Glomerular endothelial cell (primary cell): ENCODE measurements around the gene RNF114. TPM values are rescaled to one million over a fixed set of nuclear protein-coding genes. Genes with fewer than 3 reads are reported as not detected.
"Not testable (repeated sequence)": the region's sequence is repeated elsewhere in the genome, so short reads cannot be mapped to it uniquely, and the experiment has no call there.

Source experiments
- DNase-seq: peaks from one replicate; pipeline ENCODE4 v3.0.0-alpha.2; 2011; ENCODE audit warnings: low read depth, low spot score; ENCODE audit errors: extremely low read depth
- total RNA-seq: library from RNA; depleted of rRNA; stranded (reverse); fragments of >200 nt; gene quantifications from 2 replicates; pipeline ENCODE4 v1.2.3, GENCODE V29; 2015

The RNF114 gene
- total RNA-seq, 1 donor from 2014 or later: 156 TPM

DNA sequence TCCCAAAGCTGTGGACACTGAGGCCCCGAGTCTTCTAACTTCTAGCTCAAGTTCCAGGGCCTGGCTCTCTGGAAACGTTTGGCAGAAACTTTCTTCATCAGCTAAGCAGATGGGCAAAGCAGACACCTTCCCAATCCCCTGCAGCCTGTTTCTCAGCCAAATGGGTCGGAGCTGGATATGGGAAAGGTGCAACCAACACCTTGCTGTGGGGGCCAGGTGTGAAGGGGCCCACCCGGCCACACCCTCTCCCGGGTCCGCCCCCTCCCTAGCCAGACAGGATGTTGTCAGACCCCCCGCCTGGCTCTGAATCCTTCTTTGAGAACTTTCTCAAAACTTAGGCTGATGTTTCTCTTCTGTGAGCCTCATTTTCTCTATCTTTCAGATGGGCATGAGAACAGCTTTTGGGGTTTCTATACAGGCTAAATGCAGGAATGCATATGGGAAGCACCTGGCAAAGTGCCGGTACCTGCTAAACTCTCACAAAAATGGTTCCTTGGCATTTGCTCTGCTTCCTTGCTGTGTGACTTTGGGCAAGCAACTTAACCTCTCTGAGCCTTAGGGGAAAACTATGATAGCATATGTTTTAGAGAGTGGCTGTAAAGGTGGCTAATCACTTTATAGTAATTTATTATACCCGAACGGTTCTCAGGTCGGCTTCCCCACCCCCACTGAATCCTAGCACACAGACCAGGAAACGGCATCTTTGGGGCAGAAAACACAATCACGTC, 48.4 kb downstream of the RNF114 start:
- no peak for DNase-seq

DNA sequence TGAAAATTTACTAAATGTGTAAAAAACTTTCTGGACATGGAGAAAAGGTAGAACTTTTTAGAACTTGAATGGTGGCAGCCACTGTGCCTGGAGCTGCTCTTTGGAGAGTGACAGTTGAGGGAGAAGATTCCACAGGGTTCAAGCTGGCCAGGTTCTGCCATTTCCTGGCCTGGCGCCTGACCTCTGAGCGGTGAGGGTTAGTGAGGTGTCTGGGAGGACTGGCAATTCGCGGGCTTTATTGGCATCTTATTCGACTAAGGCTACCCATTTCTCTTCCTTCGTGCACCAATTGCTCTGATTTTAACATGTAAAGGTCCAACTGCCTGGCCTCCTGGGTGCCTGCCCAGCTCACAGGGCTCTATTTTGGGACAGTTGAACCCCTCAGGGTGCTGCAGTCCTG, 49.0 kb downstream of the RNF114 start:
- DNase-seq: no peak

DNA sequence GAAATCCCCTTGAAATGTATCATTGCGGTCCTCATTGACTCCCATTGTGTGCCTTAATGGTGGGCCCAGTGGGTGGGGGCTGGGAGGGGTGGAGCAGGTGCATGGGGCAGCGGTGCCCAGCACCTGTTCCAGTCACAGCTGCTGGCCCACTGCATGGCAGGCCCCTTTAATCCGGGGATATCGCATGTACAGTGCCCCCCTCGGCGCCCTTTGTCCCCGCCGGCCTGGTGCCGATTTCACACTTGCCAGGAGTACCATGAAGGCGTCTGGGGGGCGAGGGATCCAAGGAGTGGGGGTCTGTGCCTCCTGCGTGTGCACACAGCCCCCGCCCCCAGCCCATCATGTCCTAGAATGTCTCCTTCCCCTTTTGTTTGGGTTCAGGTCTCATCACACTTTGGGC, 49.4 kb downstream of the RNF114 start:
- no peak for DNase-seq

DNA sequence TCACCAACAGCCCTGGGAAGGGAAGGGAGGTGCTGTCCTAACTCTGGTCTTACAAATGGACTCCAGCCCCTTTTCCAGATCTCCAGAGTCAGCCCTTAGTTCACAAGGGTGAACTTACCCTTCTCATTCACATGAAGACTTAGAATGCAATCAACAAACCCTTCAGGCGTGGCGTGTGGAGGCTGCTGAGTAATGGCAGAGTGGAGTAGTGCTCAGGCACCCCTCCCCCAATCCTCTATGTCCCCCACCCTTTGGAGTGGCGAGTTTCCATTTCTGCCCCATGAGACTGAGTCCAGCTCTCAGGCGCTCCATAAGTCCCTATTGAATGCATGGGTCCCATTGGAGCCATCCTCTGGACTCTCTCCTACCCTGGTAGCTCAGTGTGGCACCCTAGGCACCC, 49.9 kb downstream of the RNF114 start:
- DNase-seq: no peak

DNA sequence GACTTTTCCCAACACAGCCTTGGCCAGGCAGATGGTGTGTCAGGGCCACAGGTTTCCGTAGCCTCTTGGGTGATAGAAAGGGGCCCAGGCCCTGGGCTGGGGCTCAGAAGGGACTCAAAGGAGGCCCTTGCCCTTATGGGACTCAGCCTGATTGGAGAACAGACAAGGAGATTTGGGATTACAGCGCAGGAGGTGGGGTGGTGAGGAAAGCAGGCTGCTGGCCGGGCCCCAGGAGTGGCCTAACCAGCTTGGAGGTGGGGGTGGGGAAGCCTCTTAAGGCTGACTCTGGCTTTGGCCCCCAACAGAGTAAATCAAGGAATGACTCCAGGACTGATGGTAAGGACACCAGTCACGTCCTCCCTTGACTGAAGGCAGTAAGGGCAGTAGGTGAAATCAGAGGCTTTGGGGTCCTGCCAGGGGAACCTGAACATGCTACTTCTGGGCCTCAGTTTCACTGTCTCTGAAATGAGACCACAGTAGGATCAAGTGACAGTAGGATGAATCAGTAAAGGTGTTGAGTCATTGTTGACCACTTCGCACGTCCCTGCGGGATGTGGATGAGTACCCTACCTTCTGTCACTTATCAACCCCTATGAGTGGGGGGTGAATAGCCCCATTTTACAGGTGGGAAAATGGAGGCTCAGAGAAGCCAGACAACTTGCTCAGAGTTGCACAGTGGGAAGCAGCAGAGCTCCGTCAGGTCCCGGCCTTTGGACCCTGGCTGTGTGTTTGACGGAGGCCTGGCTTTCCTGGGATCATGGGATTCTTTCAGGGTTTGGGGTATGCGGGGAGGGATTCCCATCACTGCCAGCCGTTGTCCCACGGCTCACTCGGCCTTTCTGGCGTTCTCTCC, 51.0 kb downstream of the RNF114 start:
- DNase-seq: no peak

DNA sequence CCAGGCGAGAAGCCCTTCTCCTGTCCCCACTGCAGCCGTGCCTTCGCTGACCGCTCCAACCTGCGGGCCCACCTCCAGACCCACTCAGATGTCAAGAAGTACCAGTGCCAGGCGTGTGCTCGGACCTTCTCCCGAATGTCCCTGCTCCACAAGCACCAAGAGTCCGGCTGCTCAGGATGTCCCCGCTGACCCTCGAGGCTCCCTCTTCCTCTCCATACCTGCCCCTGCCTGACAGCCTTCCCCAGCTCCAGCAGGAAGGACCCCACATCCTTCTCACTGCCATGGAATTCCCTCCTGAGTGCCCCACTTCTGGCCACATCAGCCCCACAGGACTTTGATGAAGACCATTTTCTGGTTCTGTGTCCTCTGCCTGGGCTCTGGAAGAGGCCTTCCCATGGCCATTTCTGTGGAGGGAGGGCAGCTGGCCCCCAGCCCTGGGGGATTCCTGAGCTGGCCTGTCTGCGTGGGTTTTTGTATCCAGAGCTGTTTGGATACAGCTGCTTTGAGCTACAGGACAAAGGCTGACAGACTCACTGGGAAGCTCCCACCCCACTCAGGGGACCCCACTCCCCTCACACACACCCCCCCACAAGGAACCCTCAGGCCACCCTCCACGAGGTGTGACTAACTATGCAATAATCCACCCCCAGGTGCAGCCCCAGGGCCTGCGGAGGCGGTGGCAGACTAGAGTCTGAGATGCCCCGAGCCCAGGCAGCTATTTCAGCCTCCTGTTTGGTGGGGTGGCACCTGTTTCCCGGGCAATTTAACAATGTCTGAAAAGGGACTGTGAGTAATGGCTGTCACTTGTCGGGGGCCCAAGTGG, 51.9 kb downstream of the RNF114 start:
- no peak for DNase-seq

DNA sequence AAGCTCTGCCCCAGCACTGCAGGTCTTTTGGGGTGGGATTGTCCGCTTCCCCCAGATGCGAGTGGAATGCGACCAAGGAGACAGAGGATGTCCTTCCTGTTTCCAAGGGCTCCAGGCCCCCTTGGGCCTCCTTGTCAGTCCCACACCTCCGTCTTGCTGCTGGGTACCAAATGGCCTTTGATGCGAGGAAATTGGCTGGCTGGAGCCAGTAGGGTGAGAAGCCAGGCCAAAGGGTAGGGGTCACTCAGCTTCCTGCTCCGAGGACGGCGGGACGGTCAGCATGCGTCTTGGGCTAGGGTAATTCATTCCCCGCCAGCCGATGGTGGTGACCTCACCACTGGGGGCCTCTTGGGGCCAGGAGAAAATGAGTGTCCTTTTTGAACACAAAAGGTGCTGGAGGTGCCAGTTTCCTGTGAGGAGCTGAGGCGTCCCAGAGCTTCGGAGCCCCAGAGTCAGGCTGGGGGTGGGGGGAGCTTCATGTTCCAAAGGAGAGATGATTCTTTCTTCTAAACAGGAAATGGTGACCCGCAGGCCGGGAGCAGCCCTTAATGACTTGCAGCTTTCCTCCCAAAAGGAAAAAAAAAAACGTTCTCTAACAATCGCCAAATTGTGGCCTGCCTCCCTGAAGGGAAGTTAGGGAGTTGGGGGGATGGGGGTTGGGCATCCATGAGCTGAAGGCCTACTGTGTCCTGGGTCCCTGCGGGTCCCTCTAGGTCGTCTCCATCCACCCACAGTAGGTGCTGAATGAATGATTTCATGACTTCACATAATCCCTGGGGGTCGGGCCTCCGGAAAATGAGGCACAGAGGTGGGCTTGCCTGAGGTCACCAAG, 53.3 kb downstream of the RNF114 start:
- no peak for DNase-seq

DNA sequence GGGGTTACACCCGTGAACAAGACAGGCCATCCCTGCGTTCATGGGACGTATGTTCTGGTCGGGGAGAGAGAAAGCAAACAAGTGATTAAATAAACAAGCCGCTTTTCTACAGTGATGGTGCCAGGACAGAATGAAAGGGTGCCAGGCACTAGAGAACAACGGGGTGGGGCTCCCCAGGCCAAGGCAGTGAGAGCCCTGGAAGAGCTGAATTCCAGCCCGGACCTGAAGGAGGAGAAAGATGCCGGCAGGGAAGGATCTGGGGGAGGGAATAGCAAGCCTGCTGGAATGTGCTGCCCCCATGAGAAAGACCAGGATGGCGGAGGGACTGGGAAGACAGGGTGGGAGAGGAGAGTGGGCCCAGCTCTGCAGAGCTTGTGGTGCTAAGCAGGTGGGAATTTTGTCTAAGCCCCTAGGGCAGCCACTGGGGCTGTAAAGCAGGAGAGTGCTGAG, 54.1 kb downstream of the RNF114 start:
- no peak for DNase-seq

DNA sequence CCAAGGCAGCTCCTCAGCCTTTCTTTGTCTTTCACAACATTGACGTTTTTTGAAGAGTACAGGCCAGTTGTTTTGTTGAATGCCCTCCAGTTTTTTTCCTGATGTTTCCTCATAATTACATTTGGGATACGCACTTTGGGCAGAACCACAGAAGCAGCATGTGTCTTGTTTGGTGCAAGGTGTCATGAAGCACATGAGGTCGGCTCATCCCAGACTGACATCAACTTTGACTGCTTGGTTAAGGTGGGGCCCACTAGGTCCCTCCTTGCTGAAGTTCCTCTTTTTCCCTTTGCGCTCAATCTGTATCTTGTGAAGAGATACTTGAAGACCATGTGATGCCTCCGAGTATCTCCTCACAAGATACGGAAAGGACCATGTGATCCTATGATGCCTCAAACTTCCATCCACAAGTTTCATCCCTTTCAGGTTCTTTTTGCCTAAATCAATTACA, 57.1 kb downstream of the RNF114 start:
- DNase-seq: no peak

DNA sequence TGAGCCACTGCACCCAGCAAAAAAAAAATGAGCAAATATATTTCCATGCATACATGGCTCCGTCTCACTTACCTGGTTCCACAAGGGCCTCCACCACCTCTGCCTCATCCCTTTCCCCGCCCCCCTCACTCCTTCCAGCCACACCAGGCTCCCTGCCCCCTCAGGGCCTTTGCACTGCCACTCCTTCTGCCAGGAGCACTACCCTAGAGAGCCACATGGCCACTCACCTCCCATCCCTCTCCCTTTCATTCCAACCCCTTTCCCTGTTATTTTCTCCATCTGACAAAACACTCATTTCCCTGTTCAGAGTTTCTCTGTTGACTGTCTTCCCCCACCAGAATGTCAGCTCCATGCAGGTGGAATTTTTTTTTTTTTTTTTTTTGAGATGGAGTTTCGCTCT, 59.4 kb downstream of the RNF114 start:
- no peak for DNase-seq

DNA sequence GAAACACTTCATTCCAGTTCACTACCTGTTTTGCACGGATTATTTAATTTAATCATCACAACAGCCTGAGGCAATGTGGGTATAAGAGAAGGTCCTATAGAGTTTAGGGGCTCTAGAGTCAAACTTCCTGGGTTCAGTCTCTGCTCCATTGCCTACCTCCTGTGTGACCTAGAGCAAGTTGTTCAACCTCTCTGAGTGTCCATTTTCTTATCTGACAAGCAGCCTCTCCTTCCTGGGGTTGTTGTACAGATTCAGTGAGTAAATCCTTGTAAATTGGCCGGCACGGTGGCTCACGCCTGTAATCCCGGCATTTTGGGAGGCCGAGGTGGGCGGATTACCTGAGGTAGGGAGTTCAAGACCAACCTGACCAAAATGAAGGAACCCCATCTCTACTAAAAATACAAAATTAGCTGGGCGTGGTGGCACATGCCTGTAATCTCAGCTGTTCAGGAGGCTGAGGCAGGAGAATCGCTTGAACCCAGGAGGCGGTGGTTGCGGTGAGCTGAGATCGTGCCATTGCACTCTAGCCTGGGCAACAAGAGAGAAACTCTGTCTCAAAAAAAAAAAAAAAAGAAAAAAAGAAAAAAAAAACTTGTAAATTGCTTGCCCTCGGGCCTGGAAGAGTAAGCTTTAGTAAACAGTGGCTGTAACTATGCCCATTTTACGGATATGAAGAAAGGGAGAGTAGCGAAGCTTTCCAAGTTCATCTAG, 62.4 kb downstream of the RNF114 start:
- DNase-seq: not testable (repeated sequence)

DNA sequence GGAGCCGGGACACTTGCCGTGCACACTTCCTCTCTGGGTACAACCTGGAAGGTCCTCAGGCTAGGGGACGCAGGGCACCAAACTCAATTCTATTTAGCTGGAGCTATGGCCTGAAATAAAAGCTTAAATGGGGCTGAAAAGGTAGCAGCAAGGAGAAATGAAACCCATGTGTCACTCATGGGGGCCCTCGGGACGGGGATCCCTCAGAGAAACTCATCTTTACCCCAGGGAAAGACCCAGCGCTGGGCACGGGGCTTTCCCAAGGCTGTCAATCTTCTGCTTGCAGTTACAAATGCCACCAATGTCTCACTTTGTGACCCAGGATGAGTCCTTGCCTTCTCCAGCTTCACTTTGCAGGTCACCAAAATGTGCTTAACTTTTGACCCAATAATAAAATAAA, 63.1 kb downstream of the RNF114 start:
- DNase-seq: no peak

DNA sequence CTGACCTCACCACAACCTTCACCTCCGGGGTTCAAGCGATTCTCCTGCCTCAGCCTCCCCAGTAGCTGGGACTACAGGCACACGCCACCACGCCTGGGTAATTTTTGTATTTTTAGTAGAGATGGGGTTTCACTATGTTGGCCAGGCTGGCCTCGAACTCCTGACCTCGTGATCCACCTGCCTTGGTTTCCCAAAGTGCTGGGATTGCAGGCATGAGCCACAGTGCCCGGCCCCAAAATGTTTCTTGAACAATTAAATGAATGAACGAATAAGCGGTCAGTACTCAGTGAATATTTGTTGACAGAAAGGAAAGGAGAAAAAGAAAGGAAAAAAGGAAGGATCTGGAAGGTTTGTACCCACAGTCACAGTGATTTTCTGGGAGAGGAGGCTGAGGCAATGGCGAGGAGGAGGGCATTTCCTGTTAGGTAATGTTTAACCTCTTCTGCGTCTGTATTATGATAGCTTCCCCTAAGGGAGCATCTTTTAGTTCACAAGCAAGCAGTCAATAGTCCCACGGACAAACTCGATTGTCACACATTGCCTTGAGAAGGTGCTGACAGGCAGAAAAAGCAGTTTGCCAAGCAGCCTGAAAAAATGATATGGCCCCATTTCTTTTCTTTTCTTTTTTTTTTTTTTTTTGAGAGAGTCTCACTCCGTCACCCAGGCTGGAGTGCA, 64.5 kb downstream of the RNF114 start:
- not testable (repeated sequence) for DNase-seq

DNA sequence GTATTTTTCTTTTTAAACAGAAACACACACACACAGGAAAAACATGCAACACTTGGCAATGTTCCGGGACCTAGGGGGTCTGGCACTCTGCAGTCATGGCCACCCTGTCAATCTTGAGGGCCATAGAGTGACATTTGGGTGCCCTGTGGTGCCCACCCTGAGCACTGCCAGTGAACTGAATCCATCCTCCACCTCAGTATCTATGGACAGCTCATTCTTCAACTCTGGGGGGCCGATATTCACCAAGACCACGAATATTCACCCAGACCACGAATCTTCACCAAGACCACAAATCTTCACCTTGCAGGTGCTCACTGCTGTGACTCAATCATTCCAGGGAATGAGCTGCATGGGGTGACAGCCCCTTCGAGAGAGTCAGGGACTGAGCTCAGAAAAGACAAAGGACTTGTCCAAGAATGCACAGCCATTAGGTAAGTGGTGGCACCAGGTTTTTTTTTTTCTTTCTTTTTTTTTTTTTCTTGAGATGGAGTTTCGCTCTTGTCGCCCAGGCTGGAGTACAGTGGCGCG, 65.7 kb downstream of the RNF114 start:
- DNase-seq: no peak

DNA sequence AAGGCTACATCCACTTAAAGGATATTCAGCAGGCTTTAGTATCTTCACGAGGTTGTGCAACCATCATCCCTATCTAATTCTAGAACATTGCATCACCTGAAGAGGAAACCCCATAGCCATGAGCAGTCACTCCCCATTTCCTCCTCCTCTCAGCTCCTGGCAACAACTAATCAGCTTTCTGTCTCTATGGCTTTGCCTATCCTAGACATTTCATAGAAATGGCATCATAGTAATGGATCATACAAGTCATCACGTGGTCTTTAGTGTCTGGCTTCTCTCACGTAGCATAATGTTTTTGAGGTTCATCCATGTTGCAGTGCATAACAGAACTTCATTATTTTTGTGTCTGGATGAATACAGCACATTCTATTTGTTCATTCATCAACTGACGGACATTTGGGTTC, 67.1 kb downstream of the RNF114 start:
- no peak for DNase-seq
